Mucosa of gallbladder (tissue), 1 donor: Measurements from ENCODE around the gene LARP1. TPM values are rescaled to one million over a fixed set of nuclear protein-coding genes. Genes with fewer than 3 reads are reported as not detected.
"Not testable (repeated sequence)": the region's sequence is repeated elsewhere in the genome, so short reads cannot be mapped to it uniquely, and the experiment has no call there.

Source experiments
- DNase-seq: peaks from one replicate; pipeline ENCODE4 v3.0.0-alpha.2; 2020; ENCODE audit warnings: low spot score
- total RNA-seq: library from RNA; stranded (reverse); gene quantifications from one replicate; pipeline ENCODE4 v1.2.1, GENCODE V29; 2021
- donor health status: DM: no; HTN: no; CAD: no.

LARP1 gene
- total RNA-seq, 1 donor from 2014 or later: 190 TPM

DNA sequence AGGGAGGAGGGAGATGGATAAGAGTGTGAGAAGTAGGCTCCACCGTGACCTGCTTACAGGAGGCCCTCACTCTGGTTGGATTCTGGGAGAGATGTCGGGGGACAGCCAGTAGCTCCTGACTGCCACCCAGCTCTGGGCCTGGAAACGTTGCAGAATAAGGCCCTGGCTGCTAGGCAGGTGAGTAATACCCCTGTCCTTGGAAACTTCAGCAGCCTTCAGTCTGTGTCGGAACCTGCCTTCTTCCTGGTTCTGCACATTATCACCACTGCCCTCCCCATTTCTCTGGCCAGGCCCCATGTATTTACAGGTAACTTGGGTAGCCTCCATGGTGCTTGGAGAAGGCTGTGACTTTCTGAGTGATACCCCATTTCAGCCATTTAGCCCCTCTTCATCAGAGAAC lies 68.4 kb downstream of the LARP1 start:
- no peak for DNase-seq

GRCh38 chr5:154824070-154824469 lies 68.9 kb downstream of the LARP1 start:
- peak; percentile 50 for DNase-seq

DNA sequence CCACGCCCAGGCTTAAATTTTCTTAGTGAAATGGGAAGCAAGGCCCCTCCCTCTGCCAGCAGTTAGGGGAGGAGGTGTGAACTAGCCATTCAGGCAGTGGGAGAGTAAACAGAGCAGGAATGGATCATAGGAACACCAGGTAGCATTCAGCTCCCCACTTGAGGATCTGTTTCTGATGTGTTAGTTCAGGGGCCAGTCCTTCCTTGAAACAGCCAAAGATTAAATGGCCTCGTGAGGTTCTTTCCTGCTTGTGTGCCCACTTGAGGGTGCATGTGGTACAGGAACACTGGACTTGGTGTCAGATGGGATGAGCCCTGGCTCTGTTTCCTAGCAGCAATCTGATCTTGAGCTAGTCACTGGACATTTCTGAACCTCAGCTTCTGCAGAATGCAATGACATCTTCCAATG lies 74.0 kb downstream of the LARP1 start:
- DNase-seq: no peak

DNA sequence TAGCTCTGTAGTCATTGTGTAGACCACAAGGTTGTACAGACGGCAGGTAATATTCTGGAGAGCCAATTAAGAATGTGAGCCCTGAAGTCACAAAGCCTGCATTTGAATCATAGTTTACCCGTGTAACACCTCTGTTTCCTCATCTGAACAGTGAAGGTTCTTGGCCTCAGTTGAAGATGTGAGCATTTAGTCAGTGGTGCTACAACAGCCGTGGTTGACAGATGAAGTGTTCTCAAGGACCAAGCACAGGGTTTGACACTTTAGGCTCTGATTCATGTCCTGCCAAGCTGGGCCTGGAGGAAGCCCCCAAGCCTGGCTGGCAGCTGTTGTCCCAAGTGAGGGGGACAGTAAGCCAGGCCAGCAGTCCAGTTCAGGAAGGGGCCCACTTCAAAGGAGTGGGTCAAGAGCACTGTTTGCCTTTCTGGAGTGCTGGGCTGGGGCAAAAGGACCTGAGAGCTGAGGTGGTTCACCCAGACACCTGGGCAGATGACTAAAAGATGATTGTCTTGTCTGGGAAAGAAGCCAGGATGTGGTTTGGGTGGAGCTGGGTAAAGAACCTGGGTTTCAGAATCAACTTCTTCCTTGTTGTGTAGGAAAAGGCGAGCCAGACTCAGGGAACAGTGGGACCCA lies 74.5 kb downstream of the LARP1 start:
- peak; percentile 69 for DNase-seq

DNA sequence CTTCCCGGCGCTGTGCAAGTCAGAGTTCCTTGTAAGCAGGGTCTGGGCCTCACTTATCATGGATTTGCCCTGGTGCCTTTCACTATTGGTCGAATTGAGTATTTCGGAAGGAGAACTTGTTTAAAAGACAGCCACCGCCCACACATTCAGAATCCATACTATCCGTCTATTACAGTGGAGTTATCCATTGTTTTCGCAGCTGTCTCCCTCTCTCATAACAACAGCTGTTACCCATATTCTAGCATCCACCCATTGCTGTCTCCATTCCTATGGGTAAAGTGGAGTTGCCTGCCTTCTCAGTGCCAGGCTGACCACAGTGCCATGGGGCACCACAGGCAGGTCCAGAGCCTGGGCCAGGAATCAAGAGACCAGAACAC lies 75.0 kb downstream of the LARP1 start:
- no peak for DNase-seq

DNA sequence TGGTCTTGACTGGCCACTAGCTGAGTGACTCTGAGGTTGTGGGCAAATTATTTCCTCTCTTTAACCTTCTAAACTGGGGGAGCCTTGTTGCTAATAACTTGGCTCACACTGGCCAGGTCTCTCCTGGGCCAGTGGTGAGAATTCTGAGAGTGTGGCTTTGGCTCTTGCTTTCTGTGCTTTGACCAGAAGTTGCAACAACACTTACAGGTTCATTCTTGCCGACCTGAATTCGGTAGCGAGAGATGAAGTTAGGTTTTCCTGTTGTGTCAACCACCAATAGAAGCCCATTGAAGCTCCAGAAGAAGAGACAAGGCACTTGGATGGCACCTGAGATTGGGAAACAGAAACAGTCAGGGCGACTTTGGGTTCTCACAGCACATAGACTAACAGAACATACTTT lies 75.4 kb downstream of the LARP1 start:
- DNase-seq: no peak

- DNase-seq: no peak
These were observed 76.3 kb downstream of the LARP1 start for GRCh38 chr5:154831451-154831850.

- not testable (repeated sequence) for DNase-seq
These were observed 77.6 kb downstream of the LARP1 start for GRCh38 chr5:154832804-154833203.

DNA sequence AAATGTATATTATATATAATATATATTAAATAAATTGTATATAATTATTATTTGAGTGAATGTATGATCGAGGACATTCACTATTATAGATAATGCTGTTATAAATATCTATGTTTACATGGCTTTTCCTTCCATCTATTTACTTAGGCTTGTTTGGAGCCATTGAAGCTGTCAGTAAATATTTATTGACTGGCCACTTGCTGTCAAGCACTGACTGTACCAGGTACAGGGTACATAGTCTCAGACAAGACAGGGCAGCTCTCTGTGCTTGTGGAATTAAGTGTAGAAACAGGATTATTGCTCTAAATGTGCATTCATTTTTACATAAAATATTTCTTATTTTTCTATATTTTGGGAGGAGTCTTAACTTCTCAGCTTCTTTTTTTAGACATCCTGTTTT lies 78.9 kb downstream of the LARP1 start:
- no peak for DNase-seq

GRCh38 chr5:154835701-154836052 lies 80.5 kb downstream of the LARP1 start:
- not testable (repeated sequence) for DNase-seq

- DNase-seq: no peak
These were observed 81.0 kb downstream of the LARP1 start for GRCh38 chr5:154836225-154836624.

GRCh38 chr5:154837009-154837901 lies 82.1 kb downstream of the LARP1 start:
- DNase-seq: no peak

DNA sequence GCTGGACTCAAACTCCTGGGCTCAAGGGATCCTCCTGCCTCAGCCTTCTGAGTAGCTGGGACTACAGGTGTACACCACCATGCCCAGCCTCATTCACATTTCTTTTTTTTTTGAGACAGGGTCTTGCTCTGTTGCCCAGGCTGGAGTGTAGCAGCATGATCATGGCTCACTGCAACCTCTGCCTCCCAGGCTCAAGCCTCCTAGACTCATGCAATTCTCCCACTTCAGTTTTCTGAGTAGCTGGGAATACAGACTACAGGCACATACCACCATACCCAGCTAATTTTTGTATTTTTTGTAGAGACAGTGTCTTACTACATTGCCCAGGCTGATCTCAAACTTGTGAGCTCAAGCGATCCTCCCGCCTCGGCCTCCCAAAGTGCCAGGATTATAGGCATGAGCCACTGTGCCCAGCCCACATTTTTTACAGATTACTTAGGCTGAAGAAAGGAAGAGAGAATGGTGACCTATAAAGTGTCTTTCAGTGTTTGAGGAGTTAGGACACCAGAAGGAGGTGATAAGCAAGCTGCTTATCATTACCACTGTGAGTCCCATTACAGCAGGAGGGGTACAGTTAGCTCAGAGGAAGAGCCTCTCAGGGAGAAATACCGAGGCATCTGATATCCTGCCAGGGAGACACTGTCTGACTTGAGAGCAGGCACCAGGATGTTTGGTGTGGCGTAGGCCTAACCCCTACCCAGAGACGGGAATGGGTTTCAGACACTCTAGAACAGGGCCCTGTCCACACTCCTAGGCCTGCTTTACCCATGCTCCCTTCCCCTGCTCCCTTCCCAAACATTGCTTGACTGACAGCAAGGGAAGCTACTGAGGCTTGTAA lies 85.5 kb downstream of the LARP1 start:
- DNase-seq: no peak

GRCh38 chr5:154841273-154841661 lies 86.1 kb downstream of the LARP1 start:
- DNase-seq: no peak

DNA sequence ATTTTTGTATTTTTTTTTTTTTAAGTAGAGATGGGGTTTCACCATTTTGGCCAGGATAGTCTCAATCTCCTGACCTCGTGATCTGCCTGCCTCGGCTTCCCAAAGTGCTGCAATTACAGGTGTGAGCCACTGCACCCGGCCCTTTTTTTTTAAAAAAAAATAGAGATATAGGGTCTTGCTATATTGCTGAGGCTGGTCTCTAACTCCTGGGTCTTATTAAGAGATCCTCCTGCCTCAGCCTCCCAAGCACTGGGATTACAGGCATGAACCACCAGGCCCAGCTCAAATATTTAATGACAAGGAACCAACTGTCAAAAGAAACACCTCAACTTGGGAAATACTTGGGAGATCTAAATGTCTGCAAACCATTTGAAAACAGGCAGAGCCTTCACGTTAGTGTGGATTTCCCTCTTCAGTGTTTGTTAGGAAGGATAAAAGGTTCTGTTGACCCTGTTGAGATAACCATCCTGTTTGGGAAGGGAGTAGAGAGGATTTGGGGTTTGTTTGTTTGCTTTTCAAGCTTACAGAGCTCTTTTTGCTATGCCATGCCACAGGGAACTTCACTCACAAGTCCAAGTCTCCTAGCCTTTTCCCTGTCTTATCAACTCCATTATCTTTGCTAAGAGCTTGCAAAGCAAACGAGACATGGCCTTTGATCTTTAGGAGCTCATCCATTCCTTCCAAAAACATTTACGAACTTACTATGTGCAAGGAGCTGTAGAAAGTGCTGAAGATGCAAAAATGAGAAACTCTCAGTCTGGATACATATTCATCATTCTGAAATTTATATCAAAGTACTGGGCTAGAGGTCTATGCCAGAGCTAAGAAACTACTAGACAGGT lies 87.7 kb downstream of the LARP1 start:
- no peak for DNase-seq

- no peak for DNase-seq
These were observed 89.6 kb downstream of the LARP1 start for GRCh38 chr5:154844809-154845208.

DNA sequence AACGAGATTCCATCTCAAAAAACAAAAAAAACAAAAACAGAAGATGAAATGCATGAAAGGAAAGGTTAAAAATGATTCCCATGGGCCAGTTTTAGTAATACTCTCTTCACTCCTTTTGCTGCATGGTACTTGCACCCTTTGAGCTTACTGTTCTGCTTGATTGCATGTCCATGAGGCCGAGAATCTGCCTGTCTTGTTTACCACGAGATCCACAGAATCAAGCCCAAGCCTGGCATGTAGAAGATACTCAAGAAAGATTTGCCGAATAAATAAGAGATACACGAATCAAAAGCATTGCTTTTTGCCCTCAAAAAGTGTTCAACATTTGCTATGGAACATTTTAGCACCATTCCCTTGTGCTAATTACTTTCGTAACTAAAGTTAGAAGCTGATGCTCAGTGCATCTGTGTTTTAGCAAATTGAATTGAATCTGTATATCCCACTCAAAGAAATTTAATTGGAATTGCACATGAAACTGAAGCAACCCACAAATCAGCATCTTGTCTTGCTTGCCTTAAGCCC lies 94.1 kb downstream of the LARP1 start:
- DNase-seq: no peak

GRCh38 chr5:154849791-154850201 lies 94.6 kb downstream of the LARP1 start:
- no peak for DNase-seq

- peak; percentile 81 for DNase-seq
These were observed 95.3 kb downstream of the LARP1 start, which contains the start of gene FAXDC2 for GRCh38 chr5:154850255-154851062. Gene FAXDC2, minus strand, starts transcription at chr5:154850603. Its CDS starts 12,425 bp downstream, at chr5:154838178.

DNA sequence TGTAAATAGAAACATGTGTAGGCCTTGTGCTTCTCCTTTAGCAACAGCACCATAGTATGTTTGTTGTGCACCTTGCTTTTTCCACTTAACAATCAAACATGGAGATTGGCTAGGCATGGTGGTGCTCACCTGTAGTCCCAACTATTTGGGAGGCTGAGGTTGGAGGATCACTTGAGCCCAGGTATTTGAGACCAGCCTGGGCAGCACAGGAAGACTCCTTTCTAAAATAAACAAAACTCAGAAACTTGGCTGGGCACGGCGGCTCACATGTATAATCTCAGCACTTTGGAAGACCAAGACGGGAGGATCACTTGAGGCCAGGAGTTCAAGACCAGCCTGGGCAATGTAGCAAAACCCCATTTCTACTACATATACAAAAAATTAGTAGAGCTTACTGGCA lies 96.2 kb downstream of the LARP1 start:
- no peak for DNase-seq
